NCI-H82 treated with DMSO at 0.1 percent for 48 hours (cell line): ENCODE measurements around the gene THSD4.

Source experiments
- DNase-seq: peaks from one replicate; lab custom pipeline; 2025; ENCODE audit not compliant: unreplicated experiment; lab: John Stamatoyannopoulos, UW

Gene THSD4

GRCh38 chr15:71473751-71474150, 358.5 kb downstream of the THSD4 start:
- DNase-seq, result no peak

GRCh38 chr15:71476823-71477222, 361.6 kb downstream of the THSD4 start:
- DNase-seq, result no peak

DNA sequence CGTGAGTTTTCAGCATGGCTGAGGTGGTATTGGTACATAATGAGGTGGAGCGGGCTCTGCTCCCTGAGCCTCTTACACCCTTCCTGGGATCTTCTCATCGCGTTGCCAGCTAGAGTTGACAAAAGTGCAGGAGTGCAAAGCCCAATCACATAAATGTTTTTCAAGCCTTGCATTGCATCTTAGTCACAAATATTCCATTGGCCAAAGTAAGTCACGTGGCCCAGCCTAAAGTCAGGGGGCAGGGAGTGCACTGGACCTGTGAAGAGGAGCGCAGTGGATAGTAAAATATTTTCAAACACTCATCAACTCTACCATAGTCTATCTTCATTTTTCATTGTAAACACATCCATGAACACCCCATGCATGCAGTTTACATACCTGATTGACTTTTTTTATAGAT, 365.3 kb downstream of the THSD4 start:
- DNase-seq, result no peak

DNA sequence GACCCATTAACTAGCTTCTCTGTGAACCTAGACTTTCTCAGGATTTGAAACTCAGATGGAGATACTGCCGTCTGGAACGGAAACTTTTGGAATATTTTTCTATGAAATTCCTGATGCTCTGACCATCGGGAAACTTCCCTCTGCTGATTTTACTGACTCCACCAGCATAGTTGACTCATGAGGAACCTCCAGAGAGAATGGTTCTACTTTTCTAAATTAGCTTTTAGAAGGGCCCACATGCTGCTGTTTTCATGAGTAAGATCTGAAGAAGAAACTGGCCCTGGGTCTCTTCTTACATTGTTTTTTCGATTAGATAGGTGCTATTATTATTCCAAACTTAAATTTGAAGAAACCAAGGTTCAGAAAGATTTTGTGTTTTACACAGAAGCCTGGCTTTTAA, 368.8 kb downstream of the THSD4 start:
- no peak for DNase-seq

DNA sequence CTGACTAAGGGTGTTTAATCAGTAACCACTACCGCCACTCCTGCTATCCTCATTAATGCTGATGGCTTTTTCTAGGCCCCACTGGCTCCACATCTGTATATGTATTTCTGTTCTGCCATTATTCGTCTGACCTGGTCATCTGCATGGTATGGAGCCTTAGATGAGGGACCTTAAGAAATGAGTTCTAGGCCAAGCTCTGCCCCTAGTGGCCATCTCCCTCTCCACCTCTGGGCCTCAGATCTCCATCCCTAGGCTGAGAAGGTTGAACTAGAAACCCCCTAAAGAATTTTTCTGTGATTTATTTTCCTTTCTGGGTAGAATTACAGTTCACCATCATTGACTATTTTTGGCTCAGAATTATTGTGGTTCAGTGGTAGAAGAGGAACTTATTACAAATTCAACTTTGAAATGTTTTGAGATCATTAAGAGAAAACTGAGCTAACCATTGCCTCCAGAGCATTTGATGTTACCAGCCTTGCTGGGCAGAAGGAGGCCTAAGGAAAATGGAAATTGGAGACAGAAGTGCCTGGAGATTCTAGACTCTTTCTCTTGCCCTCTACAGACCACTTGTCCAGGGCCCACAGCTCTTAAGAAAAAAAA, 369.9 kb downstream of the THSD4 start:
- no peak for DNase-seq

GRCh38 chr15:71489570-71489969, 374.3 kb downstream of the THSD4 start:
- no peak for DNase-seq

- DNase-seq, result no peak
Measured at GRCh38 chr15:71493526-71493925, 378.3 kb downstream of the THSD4 start.

GRCh38 chr15:71494563-71495397, 379.5 kb downstream of the THSD4 start:
- DNase-seq, result no peak

GRCh38 chr15:71495398-71495780, 380.1 kb downstream of the THSD4 start:
- DNase-seq, result no peak

GRCh38 chr15:71496336-71496955, 381.2 kb downstream of the THSD4 start:
- DNase-seq, result no peak

- DNase-seq, result no peak
Measured at GRCh38 chr15:71501344-71502076, 386.2 kb downstream of the THSD4 start.

DNA sequence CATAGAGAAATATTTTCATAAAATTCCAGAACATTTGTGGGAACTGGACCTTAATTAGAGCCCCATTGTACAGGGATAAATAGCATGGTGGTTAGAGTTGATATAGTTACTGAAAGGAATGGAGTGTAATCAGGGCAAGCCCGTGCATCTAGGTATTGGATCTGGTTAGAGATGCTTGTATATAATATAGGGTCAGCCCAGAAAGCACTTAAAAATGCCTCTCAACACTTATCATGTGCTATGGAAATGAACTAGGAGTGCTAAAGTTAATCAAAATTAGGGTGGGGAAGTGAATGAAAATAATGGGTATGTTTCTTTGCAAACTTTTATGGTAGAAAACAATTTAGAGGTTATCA, 386.8 kb downstream of the THSD4 start:
- no peak for DNase-seq

GRCh38 chr15:71505962-71506361, 390.7 kb downstream of the THSD4 start:
- DNase-seq, result no peak

DNA sequence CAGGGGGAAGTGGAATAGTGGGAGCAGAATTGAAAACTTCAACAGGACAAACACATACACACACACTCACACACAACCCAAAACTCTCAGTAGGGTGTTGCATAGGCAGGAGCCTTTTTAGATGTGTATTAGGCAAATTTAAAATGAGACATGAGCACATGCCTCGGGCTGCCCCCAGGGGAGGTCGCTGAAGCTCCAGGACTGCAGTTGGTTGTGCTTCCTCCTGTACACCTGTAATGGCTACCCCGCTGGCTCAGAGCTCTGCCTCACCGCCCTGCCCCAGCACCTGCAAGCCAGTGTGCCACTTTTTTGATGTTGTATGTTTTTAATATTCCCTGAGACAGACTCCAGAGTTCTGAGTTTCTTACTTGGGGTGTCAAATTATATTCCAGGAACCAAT, 391.7 kb downstream of the THSD4 start:
- no peak for DNase-seq

DNA sequence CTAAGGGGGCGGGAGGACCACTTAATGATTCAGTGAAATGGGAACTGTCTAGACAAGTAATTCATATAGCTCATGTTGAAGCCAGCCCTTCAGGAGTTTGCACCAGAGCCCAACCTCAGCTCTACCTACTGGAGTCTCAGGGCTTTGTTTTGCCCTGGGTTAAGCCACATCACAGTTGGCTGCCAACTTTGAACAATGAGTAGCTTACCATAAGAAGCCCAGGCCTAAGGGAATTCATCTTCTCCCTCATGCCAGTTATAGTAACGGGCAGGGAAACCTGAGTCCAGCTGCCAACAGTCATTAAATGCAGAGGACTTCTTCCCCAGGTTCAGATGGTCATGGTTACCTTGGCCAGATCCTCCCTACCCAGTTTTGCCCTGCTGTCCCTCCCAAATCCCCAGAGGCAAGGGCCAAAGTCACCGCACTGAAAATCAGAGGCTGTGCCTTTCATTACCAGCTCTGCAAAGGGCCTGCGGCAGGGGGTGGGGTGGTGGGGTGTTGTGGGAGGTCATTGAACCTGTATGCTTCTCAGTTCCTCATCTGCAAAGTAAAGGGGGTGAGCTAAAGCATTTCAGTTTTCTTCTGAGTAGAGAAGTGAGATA, 392.9 kb downstream of the THSD4 start:
- DNase-seq, result no peak

GRCh38 chr15:71509139-71509538, 393.9 kb downstream of the THSD4 start:
- no peak for DNase-seq

- DNase-seq, result no peak
Measured at GRCh38 chr15:71510763-71511162, 395.5 kb downstream of the THSD4 start.

DNA sequence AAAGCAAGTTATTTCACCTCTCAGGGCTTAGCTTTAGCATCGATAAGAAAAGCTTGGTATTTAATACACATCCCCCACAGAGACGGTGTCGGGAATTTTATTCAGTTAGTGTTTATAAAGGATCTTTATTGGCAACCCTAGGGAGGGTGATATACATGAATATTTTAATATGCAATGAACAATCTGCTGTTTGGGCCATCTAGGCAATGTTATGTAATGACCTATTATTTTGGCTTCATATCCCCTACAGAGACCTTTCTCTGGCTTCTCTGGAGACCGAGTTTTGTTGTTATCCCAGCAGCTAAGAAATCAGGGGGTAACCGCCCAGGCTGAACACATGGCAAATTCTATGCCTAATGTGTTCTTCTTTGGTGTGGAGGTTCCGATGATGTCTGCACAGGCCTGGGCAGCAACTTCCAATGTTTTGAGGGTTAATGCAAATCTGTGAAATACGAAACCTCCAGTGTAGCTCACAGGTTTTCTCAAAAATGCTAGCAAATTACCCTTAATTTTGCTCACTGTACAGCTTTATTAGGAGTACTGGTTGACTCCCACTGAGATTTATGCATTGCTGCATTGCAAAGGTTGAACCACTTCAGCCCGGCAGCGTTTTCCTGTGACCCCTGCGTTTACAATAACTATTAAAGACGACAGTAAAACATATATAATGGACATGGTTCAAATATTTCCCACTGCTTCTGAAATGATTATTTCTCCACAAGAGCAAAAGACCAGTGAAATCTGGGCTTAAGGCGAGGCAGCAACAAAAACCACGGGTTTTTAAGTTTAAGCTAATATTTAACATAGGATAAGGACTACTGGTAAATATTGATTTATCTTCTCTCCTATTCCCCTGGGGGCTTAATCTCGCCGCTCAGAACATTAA, 396.8 kb downstream of the THSD4 start:
- no peak for DNase-seq

- DNase-seq, result no peak
Measured at GRCh38 chr15:71512682-71513006, 397.4 kb downstream of the THSD4 start.

GRCh38 chr15:71515375-71516186, 400.3 kb downstream of the THSD4 start:
- no peak for DNase-seq
